Stimulated activated CD4-positive, alpha-beta T cell treated with anti-CD3 and anti-CD28 coated beads, Interleukin-2, amount 100 ng/mL, for 4 hours (primary cell): ENCODE measurements around the gene DIP2C.

Experiments
- DNase-seq: peaks from one replicate; pipeline ENCODE4 v3.0.0-alpha.2; 2020; ENCODE audit warnings: low read depth

The DIP2C gene

DNA sequence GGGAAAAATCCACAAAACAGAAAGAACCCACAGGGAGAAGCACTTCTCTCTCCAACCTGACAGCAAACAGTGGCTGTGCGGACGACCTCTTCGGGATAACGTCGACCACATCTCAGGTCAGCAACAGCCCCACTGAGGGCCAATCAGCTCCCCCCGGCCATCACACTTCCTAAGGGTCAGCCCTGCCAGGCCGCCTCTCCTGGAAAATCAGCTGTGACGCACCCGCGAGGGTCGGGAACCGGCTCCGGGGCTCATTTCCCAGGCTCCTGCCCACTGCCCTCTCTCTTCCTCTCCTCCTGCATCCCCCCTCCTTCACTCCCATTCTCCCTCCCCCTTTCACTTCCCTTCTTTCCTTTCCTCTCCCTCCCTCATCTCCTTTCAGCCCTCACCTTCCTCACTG, 118.3 kb downstream of the DIP2C start:
- no peak for DNase-seq

DNA sequence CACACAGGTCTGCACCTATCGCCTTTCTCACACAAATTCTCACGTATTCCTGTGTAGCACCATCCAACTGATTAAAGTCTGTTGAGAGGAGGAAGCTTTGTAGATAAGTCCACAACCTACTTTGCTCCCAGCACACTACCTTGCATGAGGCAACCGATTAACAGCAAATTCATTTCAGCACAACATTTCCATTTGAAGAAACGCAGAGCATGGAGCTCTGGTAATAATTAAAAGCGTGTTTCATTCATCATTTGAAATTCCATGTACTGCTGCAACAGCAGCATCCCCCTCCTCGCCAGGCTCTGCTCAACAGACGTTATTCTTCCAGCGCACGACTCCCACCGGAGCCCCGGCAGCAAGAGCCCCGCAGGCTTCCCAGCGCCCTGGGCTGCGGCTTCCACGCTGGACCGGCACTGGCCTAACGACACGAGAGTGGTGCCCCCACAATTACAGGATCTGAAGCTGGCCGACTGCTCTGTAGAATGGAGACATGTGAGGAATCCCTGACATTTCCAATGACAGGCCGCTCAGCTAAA, 118.8 kb downstream of the DIP2C start:
- DNase-seq, result no peak

DNA sequence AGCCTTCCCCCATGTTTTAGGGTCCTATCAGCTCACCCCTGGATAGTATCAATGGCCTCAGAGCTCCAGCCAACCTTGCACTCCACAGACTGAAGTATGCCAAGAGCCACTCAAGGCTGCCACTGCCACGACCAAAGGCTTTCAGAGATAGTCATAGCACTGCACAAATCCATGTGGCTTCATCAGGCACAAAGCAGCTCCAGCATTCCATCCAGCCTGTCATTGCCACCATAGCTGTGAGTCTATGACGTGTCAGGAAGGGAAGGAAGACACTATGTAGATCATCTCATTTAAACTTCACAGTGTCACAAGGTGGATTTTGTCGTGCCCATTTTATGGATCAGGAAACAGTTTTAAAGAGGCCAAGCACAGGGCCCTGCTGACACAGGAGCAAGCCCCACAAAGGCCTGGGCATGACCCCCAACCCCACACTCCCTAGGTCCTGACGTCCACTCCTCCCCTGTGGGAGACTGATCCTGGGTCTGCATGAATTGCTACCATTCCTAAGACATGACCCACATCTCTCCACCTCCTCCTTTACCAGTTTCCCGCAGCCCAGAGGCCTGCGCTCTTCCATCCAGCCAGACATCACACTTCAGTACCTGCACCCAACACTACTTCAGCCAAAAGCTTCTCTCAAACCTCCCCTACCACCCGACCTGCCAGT, 119.4 kb downstream of the DIP2C start:
- DNase-seq, result no peak

GRCh38 chr10:568848-569247, 120.6 kb downstream of the DIP2C start:
- DNase-seq, result no peak

DNA sequence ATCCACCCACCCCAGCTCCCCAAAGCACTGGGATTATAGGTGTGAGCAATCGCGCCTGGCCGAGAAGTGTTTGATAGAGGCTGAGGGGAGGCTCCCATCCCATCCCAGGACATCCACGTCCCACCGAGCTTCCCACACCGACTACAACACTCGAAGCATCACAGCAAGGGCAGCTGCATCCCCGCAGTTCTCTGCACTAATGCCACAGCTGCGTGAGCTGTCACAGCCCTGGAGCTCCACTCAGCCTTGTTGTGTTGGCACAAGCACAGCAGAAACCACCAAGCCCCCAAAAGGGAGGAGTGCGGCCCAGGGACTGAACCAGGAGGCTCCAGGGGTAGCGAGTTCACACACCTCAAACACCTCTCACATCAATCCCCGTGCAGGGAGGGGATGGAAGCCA, 121.6 kb downstream of the DIP2C start:
- DNase-seq, result no peak

GRCh38 chr10:566241-566885, 123.1 kb downstream of the DIP2C start:
- DNase-seq, result no peak

DNA sequence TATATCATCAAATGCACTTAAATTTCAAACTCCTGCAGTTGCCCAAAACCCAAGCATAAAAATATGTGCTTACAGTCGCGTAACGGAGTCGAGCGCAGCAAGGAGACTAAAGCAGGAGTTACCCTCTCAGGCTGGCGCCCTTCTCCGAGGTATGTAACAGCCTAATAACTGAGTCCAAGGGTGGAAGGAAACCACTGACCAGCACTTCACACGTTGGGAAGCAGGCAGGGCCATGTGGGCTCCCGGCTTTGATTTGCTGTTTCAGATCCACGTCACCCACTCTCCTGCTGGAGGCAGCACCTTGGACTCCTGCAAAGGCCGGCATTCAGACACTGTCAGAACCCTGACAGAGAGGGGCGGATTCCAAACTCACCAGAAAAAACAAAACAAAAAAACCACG, 123.8 kb downstream of the DIP2C start:
- DNase-seq, result no peak

DNA sequence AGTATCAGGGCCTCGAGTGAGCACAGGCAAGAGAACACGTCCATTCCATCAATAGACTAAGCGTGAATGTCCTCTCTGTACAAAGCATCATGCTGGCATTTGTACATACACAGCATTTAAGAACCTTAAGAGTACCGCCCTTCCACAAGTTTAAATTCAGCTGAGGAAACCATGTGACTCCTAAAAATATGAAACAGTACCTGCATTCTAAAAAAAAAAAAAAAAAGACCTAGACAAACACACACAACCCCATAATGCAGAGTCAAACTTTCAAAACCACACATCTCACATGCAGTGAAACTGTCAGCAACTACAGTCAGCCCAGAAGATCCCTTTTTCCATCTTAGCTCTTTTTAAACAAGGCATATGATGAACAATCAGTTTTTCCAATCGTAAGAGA, 124.3 kb downstream of the DIP2C start:
- no peak for DNase-seq

DNA sequence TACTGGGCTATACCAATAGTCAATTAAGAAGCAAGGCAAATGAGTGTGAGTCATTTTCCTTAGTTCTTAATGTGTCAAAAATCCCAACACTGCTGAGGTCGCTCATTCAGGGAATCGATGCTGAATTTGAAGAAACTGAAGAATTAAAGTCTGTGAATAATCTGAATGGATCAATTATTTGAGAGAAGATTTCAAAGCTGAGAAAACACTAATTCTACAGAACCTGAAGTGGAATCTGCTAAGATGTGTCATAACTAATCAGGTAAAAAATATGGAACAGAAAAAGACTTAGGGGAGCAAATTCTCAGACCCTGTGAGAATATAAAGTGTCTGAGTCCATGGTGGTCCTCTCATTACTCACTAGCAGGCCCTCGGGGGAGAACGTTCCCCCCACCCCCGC, 125.6 kb downstream of the DIP2C start:
- DNase-seq, result no peak

DNA sequence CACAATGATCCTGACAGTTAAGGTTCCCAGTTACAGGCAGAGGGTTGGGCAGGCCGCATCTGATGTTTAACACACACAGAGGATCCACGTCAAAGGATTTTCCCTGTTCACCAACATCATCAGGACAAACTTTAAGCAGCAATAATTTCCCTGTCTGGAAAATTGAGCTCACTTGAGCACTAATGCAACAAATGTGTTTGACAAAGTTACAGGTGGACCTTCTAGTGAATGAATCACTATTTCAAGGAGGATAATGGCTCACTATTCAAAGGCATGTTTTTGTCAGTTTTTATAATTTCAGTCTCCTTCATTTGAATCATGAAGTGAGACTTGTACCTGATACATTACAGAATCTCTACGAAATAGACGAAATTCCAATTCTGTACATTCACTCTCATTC, 127.3 kb downstream of the DIP2C start:
- no peak for DNase-seq

- DNase-seq, result no peak
These were observed 127.7 kb downstream of the DIP2C start for GRCh38 chr10:561721-562120.

DNA sequence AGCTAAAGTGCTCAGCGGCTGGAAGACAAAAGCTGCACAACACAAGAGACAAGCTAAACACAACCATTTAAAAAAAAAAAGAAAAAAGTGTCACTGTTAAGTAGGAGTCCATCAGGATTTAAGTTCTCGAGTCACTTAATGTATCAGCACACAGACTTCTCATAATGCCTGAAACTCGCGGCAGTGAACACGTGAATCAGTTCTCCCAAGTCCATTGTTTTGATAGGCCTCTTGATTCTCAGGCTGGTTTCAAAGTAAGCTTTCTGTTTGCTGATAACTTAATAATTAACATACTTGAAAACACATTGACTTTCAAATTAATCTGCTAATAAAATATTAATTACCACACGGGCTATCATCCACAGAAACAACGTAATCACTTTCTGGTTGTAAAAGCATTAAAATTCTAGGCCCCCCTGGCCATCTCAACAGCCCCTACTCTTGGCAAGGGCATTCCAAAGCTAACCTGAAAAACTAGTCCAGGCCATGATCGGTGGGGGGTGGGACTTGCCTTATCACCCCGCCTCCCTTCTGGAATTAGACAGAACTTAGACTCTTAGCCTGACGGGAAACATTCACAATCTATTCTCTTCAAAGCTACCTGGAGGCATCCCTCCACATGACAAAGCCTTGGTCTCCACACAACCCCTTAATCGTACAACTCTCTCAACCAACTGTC, 129.0 kb downstream of the DIP2C start:
- DNase-seq, result no peak

DNA sequence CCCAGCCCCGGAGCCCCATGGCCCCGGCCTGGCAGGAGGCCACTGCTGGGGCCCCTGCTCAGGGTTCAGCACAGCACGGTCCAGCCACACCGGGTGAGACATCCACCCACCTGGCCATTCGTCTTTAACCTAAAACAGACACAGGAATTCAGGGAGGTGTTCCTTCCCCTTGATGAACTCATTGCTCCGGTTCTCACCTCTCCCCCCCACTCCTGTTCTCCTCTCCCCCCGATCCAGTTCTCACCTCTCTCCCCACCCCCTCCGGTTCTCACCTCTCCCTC, 129.8 kb downstream of the DIP2C start:
- no peak for DNase-seq

GRCh38 chr10:558891-559766, 130.3 kb downstream of the DIP2C start:
- DNase-seq, result no peak

DNA sequence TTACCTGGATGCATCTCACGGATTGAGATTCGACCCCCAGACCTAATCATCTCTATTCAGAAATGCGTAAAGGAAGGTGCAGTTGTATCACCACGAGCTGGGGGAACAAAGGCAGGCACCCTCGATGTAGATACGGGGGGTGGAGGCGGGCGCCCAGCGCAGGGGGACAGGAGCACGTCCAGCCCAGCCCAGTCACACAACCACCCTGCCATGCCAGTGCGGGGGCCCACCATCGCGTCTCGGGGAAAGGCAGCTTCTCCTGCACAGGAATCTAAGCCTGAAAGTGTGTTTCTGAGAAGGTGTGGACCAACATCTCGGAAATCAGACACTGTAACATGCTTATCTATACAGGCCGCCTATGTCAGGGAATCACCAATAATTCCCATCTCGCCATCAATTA, 131.1 kb downstream of the DIP2C start:
- no peak for DNase-seq

- no peak for DNase-seq
These were observed 131.6 kb downstream of the DIP2C start for GRCh38 chr10:557792-558328.

DNA sequence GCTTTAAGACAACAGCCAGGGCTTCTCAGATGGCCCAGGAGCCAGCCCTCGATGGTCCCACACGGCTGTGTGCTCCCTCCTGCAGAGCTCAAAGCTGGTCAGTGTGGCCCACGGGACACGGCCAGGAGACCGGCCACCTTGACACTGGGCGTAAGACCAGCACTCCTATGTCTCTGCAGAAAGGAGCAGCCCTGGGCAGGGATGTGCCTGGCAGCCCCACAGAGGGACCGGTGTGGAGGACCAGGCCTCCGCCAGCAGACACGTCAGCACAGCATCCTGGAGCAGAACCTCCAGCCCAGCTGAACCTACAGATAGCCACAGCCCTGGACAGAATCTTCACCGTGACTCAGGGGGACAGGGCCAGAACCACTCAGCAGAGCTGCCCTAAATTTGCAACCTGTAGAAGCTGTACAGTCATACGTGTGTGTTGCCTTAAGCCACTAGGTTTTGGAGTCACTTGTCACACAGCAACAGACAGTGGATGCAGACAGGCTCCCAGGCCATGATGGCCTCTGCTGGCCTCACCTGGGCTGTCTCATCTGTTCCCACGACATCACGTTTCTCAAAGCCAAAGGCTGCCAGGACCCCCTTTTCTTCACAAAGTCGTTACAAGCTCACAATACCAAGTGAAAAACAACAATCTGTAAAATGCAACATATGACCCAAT, 132.4 kb downstream of the DIP2C start:
- DNase-seq, result no peak

- no peak for DNase-seq
These were observed 133.7 kb downstream of the DIP2C start for GRCh38 chr10:555682-556350.

GRCh38 chr10:555281-555680, 134.2 kb downstream of the DIP2C start:
- no peak for DNase-seq

DNA sequence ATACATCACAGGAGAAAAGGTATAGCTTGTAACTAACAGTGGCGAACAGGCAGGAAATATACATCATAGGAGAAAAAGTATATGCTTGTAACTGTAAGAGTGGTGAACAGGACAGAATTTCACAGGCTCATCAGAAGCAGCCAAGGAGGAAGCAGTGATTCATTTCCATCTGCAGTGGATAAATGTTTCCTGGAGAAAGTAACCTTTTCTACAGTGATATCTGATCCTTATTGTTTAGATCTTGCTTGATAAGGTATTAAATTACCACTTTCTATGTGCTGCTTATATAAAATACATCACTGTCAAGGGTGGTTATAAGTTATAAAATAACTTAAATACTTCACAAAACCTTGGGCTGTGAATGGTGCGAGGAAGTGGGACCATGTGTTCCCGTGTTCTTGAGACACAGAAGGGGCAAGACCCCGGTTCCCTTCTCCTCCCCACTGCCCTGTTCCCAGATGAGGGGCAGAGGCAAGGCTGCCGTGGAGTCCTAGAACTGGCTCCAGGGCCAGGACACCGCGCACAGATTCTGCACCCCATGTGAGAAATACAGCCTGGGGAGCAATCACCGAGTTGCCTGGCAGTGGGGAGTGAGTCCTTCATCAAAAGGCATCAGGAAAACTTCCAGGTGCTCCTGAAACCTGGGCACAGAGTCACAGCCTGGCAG, 135.2 kb downstream of the DIP2C start:
- no peak for DNase-seq

DNA sequence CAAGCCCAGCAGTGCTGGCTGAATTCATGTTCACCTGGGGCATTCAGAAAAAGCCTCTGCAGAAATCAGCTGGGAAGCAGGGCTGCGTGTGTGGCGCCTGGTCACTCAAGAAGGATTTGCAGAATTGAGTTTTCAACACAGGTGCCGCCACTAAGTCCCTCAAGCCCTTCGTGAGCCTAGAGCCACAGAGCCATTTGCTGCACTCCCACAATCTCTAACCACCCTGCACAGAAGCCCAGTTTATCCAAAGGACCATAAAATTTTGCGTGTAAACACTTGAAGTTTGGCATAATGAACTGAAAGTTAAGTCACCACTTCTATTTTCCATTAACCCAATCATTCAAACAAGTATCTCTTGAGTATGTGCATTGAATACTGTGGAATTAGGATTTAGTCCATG, 136.2 kb downstream of the DIP2C start:
- DNase-seq, result no peak
